Hepatocyte (in vitro differentiated cells): ENCODE measurements around the gene MIEN1.

ENCODE experiments used
- CTCF ChIP-seq: fragments of 200-600 bp; sonication (generic); IDR thresholded peaks from 2 replicates; pipeline ENCODE4 v1.5.1; 2016; ENCODE audit warnings: antibody characterized with exemption, mild to moderate bottlenecking; ENCODE audit not compliant: poor library complexity
- EZH2 ChIP-seq: fragments of 200-600 bp; sonication (generic); IDR thresholded peaks from 2 replicates; pipeline ENCODE4 v1.6.1; 2016; ENCODE audit warnings: antibody characterized with exemption, mild to moderate bottlenecking, borderline replicate concordance

GRCh38 chr17:39738983-39739884 lies 8.9 kb upstream of the MIEN1 start:
- TF ChIP-seq CTCF (no peak), EZH2 (no peak)
